HG03139 (cell line): ENCODE results near the gene HIKESHI.
"Not testable (repeated sequence)": the region's sequence is repeated elsewhere in the genome, so short reads cannot be mapped to it uniquely, and the experiment has no call there.

ENCODE experiments used
- ATAC-seq: cut with Tn5 transposase; IDR thresholded peaks from one replicate; pipeline ENCODE4 v1.9.1; 2021; ENCODE audit not compliant: unreplicated experiment

Gene HIKESHI

GRCh38 chr11:86292912-86293616, 9.0 kb upstream of the HIKESHI start:
- peak; percentile 46 for ATAC-seq

- ATAC-seq, result no peak
Observed at GRCh38 chr11:86294026-86294425, 8.0 kb upstream of the HIKESHI start.

- peak; percentile 4 for ATAC-seq
Observed at GRCh38 chr11:86301742-86302091, 323 bp upstream of the HIKESHI start.

GRCh38 chr11:86303257-86303656, 1.2 kb downstream of the HIKESHI start:
- ATAC-seq, result no peak

GRCh38 chr11:86308710-86309109, 6.7 kb downstream of the HIKESHI start:
- ATAC-seq, result not testable (repeated sequence)

- no peak for ATAC-seq
Observed at GRCh38 chr11:86313793-86314192, 11.8 kb downstream of the HIKESHI start.

- ATAC-seq, result no peak
Observed at GRCh38 chr11:86314636-86315035, 12.6 kb downstream of the HIKESHI start.

- ATAC-seq, result no peak
Observed at GRCh38 chr11:86335131-86335767, 33.2 kb downstream of the HIKESHI start.

- ATAC-seq, result no peak
Observed at GRCh38 chr11:86337227-86337626, 35.2 kb downstream of the HIKESHI start.

- no peak for ATAC-seq
Observed at GRCh38 chr11:86341382-86341781, 39.3 kb downstream of the HIKESHI start.

GRCh38 chr11:86346513-86346912, 44.5 kb downstream of the HIKESHI start:
- ATAC-seq, result no peak

GRCh38 chr11:86355256-86355655, 53.2 kb downstream of the HIKESHI start:
- ATAC-seq, result no peak

- ATAC-seq, result not testable (repeated sequence)
Observed at GRCh38 chr11:86357412-86357811, 55.4 kb downstream of the HIKESHI start.

- ATAC-seq, result no peak
Observed at GRCh38 chr11:86358720-86359119, 56.7 kb downstream of the HIKESHI start.

GRCh38 chr11:86360775-86361395, 58.8 kb downstream of the HIKESHI start:
- no peak for ATAC-seq

- no peak for ATAC-seq
Observed at GRCh38 chr11:86363424-86363823, 61.4 kb downstream of the HIKESHI start.

- ATAC-seq, result no peak
Observed at GRCh38 chr11:86365546-86365945, 63.5 kb downstream of the HIKESHI start.

- ATAC-seq, result no peak
Observed at GRCh38 chr11:86369668-86370067, 67.6 kb downstream of the HIKESHI start.

GRCh38 chr11:86370171-86370570, 68.1 kb downstream of the HIKESHI start:
- no peak for ATAC-seq

GRCh38 chr11:86370922-86371594, 69.0 kb downstream of the HIKESHI start:
- ATAC-seq, result no peak

GRCh38 chr11:86372041-86372440, 70.0 kb downstream of the HIKESHI start:
- ATAC-seq, result no peak

- ATAC-seq, result no peak
Observed at GRCh38 chr11:86372586-86372985, 70.5 kb downstream of the HIKESHI start.
